Left forelimb (tissue), 1 donor: ENCODE results near the gene TUBB4B.

Source experiments
- DNase-seq: peaks from one replicate; pipeline ENCODE4 v3.0.0-alpha.2; 2018; ENCODE audit warnings: low spot score

Gene TUBB4B

DNA sequence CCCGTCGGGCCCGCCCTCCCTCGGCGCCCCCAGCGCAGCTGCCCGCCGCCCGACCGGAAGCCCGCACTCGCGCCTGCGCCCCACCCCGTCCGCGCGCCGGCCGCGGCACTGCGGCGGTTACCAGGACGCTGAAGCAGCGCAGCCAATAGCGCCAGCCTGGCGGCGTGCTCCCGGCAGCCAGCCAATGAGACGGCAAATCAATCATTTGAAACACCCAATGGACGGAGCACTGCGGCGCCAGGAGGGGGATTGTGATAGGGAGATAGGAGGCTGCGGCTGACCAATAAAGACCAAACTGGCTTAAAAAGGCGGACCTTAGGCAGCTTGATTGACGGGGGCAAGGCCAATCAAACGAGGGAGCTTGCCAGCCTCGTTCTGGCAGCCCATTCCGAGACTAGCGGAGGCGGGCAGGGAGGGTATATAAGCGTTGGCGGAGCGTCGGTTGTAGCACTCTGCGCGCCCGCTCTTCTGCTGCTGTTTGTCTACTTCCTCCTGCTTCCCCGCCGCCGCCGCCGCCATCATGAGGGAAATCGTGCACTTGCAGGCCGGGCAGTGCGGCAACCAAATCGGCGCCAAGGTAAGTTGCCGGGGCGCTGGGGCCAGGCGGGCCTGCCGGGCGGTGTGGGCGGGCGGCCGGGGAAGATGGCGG, at the start of gene TUBB4B:
TUBB4B (plus strand) TSS at position 447 of the 649 bp plus-strand sequence; CDS start at position 521, 74 bp downstream.
- DNase-seq: peak; percentile 100

GRCh38 chr9:137191691-137192447, 49.2 kb upstream of the TUBB4B start:
- no peak for DNase-seq

GRCh38 chr9:137192448-137192780, 48.7 kb upstream of the TUBB4B start:
- DNase-seq: no peak

- no peak for DNase-seq
Observed at GRCh38 chr9:137192859-137193258, 48.2 kb upstream of the TUBB4B start.

DNA sequence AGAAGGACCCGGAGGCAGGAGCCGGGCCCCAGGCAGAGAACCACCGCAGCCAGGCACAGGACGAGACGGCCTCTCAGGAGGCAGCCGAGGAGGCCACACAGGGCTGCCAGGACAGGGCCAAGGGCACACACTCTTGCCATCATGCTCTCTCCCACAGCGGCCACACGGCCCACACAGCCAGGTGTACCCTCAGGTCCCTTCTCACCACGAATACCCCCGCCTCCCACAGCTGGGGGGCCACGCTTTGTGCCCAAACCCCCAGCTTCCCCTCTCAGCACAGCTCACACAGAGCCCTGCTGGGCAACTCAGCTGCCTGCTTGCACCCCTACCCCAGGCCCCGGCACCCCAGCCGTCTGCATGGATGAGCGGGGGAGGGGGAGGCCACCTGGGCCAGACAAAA, 47.3 kb upstream of the TUBB4B start:
- DNase-seq: no peak

DNA sequence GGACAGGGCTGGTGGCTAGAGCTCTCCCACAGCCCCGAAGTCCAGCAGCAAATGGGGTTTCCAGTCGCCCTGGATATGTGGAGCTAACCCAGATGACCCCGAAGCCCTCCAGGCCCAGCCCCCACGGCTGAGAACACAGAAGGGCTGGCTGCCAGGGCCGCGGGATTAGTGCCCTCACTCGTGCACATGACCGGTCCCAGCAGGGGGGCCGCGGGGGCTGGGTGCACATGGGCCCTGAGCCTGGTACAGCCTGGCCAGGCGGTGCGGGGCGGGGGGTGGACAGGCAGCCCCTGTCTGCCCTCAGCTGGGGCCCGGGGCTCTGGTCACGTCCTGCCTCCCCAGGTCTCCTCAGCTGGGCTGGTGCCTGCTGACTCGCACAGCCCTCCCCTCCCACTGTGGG, 46.7 kb upstream of the TUBB4B start:
- DNase-seq: no peak

DNA sequence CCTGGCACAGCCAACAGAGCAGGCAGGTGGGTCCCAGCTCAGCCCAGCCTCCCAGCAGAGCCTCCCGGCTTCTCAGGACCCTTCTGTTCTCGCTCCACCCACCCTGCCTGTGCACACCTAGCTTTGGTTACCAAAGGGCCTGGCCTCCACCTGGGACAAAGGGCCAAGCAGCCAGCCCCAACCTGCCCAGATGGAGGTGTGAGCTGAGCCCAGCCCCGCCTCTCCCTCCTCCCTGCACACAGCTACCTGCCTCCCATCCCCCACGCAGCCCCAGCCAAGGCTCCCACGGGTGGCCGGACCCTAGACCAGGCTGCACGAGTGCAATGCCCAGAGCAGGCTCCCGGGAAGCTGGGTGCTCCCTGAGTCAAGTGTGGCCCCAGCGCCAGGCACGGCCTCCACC, 46.2 kb upstream of the TUBB4B start:
- DNase-seq: no peak

DNA sequence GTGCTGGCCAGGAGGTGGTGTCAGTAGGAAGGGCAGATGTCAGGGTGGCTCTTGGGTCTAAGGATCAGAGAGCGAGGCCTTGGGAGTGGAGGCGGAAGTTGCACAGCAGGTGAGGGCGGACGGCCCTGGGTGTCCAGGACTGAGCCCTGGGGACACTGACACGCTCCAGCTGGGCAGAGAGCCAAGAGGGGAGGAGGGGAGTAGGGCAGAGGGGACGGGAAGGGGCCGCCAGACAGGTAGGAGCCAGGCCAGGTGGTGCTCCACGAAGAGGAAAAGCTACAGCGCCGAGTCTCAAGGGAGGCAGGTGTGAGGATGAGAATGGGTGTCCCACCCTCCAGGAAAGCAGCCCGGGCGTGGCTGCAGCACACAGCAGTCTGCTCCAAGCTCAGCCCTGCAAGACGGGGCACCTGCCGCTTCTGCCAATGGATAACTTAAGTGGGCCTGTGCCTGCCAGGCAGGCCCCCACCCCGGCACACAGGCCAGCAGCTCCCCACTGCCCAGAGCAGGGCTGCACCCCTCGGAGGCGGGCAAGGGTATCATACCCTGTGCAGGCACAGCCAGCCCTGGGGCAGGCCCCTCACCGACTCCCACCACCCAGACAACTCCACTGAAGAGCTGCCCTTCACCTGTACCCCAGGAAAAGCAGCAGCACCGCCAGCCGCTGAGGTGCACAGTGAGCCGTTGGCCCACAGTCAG, 45.4 kb upstream of the TUBB4B start:
- no peak for DNase-seq

- no peak for DNase-seq
Observed at GRCh38 chr9:137198051-137198901, 42.8 kb upstream of the TUBB4B start.

DNA sequence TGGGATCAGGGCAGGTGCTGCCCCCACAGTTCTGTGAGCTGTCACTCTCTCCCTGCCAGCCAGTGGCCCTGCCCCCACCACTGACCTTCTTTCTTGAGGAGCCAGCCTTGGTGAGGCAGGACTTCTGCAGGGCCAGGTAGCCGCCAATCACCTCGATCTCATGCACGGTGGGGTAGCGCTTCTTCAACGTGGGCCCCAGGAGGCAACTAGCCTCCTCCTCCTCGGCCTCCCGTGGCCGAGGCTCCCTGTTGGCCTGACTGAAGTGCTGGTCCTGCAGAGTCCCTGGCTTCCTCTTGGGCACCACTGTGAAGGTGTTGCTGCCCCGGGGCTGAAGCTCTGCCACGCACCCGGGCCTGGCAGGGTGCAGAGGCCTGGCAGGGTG, 42.2 kb upstream of the TUBB4B start:
- DNase-seq: no peak

GRCh38 chr9:137199411-137200121, 41.5 kb upstream of the TUBB4B start:
- DNase-seq: no peak

DNA sequence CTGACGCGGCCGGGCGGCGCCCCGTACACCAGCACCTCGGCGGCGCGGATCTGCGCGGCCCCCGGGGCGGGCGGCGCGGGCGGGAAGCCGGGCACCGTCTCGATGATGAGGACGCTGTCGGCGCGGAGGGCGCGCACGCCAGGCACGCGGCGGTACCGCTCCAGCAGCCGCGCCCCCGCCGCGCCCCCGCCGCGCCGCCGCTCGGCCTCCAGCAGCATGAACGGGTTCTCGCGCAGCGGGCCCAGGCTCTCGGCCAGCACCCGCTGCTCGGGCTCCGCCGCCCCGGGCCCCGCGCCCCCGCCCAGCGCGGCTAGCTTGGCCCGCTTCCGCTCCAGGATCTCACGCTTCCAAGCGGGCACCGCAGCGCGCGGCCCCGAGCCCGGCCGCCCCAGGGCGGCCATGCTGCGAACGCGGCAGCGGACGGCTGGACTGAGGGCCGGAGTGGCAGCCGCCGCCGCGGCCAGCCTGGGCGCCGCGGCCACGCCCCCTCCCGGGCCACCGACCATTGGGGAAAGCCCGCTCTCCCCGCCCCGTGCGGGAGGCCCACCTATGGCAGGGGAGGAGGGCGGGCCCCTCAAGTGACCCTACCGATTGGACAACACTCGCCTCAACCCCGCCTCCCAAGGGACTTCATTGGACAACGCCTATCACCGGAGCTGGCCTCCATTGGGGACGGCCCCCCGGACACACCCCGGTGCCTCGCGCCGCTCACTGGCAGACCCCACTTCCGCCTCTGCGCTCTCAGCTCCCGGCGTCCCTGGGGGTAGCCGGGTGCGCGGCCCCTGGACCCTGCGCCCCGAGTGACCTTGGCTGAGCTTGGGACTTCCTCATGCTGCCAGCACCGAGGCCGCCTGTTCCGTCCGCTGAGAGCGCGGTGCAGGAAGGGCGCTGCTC, 40.5 kb upstream of the TUBB4B start, which contains the start of gene TPRN:
TPRN (minus strand) TSS at position 431 of the 894 bp plus-strand sequence; CDS start at position 401, 30 bp downstream.
- DNase-seq: peak; percentile 98

GRCh38 chr9:137201205-137201868, 39.8 kb upstream of the TUBB4B start:
- no peak for DNase-seq

GRCh38 chr9:137202966-137203365, 38.1 kb upstream of the TUBB4B start:
- no peak for DNase-seq

DNA sequence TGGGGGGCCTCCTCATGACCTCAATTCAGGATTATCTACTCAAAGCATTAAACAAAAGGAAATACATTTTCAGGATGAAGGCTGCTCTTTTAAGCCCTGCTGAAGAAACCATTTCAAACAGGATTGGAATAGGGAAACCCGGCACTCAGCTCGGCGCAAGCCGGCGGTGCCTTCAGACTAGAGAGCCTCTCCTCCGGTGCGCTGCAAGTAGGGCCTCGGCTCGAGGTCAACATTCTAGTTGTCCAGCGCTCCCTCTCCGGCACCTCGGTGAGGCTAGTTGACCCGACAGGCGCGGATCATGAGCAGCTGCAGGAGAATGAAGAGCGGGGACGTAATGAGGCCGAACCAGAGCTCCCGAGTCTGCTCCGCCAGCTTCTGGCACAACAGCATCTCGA, 36.4 kb upstream of the TUBB4B start:
- no peak for DNase-seq

DNA sequence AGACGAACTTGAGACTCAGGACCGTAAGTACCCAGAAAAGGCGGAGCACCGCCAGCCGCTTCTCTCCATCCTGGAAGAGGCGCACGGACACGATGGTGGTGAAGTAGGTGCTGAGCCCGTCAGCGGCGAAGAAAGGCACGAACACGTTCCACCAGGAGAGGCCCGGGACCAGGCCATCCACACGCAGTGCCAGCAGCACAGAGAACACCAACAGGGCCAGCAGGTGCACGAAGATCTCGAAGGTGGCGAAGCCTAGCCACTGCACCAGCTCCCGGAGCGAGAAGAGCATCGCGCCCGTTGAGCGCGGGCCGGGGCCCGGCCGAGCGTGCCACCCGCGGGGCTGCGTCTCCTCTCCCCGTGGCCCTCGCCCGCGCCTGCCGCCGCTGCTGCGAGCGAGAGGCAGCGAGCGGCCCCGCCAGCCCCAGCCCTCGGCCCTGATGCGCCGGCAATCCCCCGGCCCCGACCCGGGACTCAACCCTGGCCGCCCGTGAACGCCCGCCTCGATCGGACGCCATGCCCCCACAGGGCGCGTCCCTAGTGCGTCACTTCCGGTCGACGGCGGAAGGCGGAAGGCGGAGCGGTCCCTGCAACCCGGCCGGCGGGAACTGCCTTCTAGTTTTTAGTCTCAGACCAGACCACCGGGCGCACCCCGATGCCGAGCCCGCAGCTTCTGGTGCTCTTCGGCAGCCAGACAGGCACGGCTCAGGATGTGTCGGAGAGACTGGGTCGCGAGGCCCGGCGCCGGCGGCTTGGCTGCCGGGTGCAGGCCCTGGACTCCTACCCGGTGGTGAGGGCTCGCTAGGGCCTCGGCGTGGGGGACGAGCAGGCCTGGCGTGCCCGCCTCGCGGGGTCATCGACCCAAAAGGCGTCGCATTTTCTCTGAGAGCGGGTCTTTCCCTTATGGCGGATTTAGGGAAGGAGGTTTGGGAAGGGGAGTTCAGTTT, 35.7 kb upstream of the TUBB4B start, which contains the start of the genes NDOR1 and TMEM203:
NDOR1 (plus strand) TSS at position 575 of the 944 bp plus-strand sequence; CDS start at position 653, 78 bp downstream.
TMEM203 (minus strand) TSS at position 523 of the 944 bp plus-strand sequence; CDS start at position 289, 234 bp downstream.
- peak; percentile 96 for DNase-seq

- DNase-seq: no peak
Observed at GRCh38 chr9:137206602-137207001, 34.5 kb upstream of the TUBB4B start.

DNA sequence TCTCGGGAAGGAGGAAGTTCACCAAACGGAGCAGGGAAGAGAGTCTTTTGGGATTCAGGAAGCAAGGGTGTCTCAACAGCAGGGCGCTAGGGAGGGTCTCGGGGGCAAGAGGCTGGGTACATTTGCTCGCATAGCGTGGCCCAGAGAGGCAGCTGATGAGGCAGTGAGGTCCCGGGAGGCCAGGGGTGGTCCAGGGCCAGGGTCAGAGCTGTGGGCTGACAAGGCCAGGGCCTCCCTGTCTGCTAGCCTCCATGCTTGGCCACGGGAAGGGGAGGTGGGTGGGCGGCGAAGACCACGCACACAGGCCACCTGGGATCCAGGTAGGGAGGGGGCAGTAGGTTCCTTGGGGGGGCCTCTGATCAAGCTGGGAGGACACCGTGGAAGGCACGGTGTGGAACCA, 29.6 kb upstream of the TUBB4B start:
- no peak for DNase-seq
